Left ventricle myocardium superior (tissue), 1 donor: Measurements from ENCODE around the gene NTN3. TPM values are rescaled to one million over a fixed set of nuclear protein-coding genes. Genes with fewer than 3 reads are reported as not detected.

ENCODE experiments used
- ATAC-seq: fragments of 200-7000 bp; cut with Tn5 transposase; one replicate; pipeline ENCODE4 v1.9.1; 2020; ENCODE audit warnings: mild to moderate bottlenecking, moderate library complexity
- DNase-seq: peaks from one replicate; pipeline ENCODE4 v3.0.0-alpha.2; 2020
- intact Hi-C: fragments of 100-400 bp; cut with micrococcal nuclease; formaldehyde crosslinking; loops from one replicate; pipeline ENCODE4 v1.11.0; 2022
- total RNA-seq: library from RNA; stranded (reverse); fragmentation: NEBNext Ultra II Directional; extraction: Animal tissue kit (Norgen Biotek cat#: 25700); gene quantifications from one replicate; pipeline ENCODE4 v1.2.1, GENCODE V29; 2021
- donor health status: DM: no; HTN: yes; CAD: no; lungs with severe emphysema.

NTN3 gene
- total RNA-seq, 1 donor from 2014 or later, result 0.52 TPM

DNA sequence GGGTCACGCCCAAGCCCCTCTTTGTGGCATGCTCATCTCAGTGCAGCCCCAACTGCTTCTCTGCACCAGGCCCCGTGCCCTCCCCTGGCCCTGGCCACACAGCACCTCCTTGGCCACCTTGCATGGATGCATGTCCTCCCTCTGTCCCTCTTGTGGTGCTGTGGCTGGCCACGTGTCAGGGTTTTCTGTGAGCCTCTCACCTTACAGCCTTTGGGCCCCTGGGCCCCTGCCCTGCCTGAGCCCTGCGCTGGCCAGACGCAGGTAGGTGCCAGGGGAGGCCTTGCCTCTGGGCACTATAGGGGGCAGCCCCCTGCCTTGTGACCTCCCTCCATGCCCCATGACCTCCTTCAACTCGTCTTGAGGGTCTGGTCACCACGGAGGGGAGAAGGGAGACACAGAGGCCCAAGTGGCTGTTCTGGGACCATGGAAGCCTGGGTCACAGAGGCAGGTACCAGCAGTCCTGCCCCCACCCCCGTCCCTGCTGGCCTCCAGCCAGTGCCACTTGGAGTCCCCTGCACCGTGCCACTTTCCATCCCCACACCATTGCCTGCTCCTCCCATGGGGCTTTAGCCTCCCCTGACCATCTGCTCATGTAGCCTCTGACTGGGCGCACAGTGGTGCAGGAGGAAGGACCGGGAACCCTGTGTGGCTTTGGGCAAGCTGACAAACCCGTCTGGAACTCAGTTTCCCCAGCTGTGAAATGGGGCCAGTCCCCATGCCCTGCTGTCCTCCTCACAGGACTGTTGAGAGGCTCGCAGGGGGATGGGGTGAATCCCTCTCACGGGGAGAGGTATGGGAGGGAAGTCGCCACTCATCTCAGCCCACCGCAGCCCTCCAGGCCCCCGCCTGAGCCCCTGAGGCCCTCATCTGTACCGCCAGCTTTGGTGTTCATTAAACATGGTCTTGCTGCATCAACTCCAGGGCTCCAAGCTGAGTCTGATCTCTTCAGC, 31.1 kb downstream of the NTN3 start:
- intact Hi-C loops, result no loop called here
- DNase-seq, result peak; percentile 28
- no peak for ATAC-seq

DNA sequence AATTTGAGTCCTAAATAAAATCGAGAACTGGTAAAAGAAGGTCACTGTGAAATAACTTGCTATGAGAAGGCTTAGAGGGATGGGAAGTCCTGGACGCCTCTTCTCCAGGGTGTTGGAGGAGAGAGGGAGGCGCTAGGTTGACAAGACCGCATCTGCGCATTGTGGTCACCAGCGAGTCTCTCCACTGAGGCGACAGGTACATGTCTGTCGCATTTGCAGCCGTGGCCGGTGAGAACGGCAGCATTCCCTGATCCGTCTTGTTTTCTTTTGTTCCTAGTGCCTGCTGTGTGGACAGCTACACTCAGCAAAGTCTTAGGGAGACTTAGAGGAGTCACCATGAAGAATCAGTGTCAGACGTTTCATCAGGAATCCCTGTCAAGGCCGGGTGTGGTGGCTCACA, 34.6 kb downstream of the NTN3 start:
- no peak for DNase-seq
- intact Hi-C loops, result no loop called here

DNA sequence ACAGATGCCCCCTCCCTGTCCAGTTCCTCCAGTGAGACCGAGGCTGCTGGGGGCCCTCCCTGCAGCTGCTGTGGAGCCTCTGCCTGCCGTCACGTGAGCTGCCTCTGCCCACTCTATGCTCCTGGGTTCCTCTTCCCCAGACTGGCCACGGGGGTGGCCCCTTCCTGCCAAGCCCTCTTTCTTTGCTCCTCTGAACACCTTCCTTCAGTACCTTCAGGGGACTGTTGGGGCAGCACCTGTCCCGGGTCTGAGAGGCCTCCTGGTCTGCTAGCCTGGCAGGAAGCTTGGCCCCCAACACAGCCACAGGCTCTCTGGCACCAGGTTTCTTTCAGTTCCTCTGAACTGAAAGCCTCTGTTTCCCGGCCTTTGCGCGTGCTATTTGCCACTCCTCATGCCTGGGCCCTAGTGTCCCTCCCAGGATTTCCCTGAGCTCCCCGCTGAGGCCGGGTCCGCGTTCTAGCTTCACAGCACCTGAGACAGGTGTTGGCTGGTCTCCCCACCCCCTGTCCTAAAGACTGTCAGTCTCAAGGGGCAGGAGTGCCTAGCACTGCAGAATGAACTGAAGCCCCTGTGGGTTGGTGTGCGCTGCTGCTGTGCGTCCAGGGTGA, 36.1 kb downstream of the NTN3 start:
- intact Hi-C loops, result no loop called here
- DNase-seq, result peak; percentile 67
- peak; percentile 52 for ATAC-seq

More for the DNA sequence above, 34.6 kb downstream of the NTN3 start:
- no peak for ATAC-seq

DNA sequence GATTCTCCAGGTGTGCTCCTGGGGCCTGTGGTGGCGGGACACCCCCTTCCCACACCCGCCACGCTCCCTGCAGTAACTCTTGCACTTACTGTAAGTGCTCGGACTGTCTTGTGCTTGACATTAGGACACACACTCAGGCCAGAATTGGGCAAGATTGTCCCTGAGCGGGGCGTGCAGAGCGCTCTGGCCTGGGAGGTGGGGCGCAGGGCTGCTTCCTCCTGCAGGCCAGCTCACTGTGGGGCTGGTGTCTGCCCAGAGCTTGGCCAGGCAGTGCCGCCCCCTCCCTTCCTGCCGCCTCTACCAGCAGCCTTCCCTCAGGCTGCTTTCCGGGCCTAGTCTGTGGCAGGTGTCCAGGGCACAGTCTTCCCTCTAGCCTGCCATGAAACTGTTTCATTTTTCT, 36.6 kb downstream of the NTN3 start:
- intact Hi-C loops, result no loop called here
- peak; percentile 62 for ATAC-seq
- DNase-seq, result peak; percentile 74

DNA sequence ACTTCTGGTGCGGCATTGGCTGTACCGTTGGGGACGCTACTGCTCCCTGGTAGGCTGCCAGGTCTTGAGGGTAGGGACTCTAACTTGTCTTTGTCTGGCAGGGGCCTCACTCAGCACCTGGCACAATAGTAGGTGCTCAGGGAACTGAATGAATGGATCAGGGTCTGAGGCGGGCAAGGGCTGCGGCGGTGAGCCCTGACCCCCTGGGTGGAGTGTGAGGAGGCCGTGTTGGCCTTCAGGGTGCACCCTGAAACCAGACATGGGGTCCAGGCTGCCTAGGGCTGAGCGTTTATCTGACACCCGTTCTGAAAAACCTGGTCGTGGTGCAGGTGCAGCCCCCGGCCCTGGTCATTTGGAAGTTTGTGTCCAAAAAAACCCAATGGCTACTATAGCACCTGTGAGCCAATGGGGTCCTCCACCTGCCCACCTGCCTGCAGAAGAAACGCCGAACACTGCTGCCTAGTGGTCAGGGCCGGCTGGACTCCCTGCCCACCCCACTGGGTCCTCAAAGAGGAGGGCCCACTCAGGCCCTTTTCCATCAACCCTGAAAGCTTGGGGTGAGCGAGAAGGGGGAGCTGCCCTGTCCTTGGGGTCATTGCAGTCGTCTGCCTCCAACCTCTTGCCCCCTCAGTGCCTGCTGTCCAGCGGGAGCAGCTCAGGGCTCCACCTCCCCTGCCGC, 37.8 kb downstream of the NTN3 start:
- ATAC-seq (no peak), DNase-seq (no peak)
- intact Hi-C loops, result no loop called here

DNA sequence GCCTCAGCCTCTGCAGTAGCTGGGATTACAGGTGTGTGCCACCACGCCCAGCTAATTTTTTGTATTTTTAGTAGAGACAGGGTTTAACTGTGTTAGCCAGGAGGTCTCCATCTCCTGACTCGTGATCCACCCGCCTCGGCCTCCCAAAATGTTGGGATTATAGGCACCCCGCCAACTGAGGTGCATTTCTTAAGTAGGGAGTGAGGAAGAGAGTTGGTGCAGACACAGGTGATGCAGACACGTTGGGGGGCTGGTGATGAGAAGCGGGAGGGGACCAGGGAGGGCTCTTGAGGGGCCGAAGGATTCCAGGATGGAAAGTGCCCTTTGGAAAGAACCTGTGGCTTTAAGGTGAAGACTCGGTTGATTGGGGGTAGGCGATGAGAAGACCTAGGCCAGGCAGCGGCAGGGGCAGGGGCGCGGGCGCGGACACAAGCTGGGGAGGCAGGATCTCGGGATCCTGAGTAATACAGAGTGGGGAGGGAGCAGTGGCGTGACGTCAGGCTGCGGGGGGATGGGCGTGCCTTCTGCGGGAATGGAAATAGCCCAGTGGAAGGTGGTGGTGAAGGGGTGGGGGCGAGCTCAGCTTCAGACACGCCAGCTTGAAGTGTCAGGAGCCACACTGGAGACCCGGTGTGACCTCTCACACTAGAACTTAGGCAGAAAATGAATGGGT, 40.2 kb downstream of the NTN3 start:
- DNase-seq (peak; percentile 77), ATAC-seq (no peak)
- intact Hi-C loops, result no loop called here

DNA sequence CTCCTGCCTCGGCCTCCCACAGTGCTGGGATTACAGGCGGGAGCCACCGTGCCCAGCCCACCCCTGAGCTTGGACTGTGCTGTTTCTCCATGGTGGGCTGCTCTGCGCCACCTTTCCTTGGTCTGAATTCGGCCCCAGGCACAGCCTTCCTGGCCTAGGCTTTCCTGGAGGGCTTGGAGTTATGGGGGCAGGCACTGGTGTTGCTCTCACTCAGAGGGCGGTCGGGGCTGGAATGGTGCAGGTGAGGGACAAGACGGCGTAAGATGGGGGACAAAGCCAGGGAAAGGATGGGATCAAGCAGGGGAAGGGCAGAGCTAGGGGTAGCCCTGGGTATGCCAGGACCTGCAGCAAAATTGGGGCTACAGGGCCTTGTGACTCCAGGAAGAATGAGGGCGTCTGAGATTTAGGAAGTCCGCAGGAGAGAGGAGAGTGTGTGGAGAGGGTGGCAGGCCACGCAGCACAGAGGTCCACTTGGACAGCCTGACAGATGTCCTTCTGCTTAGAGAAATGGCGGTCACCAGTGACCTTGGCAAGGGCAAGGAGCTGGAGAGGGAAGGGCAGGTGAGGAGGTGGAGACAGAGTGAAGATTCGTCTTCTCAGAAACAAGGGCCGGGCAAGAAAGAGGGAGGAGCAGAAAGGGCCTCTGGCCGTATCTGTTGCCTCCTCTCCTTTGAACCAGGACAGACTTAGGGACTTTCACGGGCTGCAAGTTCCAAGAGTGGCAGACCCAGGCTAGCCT, 41.1 kb downstream of the NTN3 start:
- DNase-seq (no peak), ATAC-seq (no peak)
- intact Hi-C loops, result no loop called here

DNA sequence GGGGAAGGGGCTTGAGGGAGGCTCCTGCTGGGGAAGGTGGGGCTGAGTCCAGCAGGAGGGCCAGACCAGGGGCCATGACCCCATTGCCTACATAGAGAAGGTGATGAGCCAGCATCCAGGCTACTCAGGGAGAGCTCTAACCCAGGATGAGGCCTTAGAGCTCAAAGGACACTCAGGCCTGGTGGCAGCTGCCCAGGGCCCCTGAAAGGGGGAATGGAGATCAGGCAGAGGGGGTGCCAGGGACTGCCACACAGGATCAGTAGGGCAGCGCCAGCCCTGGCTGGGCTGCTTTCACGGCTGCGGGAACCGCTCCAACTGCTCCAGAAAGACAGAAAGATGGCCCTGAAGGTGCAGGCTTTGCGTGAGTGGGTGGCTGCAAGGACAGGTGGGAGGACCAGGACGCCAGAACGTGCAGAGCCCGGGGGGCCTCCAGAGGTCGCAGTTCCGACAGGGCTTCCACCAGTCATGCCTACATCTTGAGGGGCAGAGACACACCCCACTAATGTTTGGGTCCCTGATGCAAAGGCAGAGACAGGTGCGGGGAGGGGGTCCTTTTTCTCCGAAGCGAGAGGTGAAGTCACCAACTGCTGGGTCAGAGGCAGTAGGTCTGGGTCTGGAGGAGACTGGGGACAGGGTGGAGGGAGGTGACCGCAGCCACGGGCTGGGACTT, 41.8 kb downstream of the NTN3 start:
- no peak for ATAC-seq
- intact Hi-C loops, result no loop called here
- no peak for DNase-seq

DNA sequence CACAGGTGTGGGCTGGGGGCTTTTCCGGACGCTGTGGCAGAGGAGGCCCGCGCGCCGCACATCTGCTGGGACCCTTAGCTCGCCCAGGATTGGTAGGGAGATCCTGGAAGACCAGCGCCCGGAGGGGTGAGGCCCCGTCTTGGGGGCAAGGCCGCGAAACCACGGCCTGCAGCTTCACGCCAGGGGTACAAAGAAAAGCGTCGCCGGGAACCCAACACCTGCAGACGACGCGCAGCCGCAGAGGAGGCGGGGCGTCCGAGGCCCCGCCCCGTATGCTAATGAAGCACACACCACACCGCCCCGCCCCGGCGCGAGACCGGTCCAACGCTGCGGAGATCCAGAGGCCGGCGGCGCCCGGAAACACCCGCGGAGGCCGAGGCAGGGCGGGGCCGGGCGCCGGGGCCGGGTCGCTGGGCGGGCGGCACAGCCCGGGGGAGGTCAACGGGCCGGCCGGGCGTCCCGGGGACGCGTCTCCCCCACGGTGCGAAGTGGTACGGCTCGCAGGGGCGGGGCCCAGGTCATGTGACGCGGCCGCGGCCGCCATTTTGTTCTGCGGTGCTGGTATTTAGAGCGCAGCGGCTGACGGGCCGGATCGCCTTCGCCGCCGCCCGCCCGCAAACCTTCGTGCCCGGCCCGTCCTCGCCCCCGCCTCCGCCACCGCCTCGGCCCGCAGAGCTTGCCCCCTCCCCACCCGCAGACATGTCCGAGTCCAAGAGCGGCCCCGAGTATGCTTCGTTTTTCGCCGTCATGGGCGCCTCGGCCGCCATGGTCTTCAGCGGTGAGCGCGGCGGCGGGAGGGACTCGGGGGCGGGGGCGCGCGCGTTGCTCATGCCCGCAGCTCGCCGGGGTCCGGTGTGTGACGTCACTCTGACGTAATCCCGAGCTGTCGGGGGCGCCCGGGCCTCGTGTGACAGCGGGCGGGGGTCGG, 42.6 kb downstream of the NTN3 start, which contains the start of gene ATP6V0C:
Gene ATP6V0C, plus strand, starts transcription at position 548 of the 928 bp plus-strand sequence. Its CDS starts 152 bp downstream, at position 700.
- DNase-seq, result peak; percentile 98
- intact Hi-C loops, result no loop called here
- ATAC-seq, result peak; percentile 89

DNA sequence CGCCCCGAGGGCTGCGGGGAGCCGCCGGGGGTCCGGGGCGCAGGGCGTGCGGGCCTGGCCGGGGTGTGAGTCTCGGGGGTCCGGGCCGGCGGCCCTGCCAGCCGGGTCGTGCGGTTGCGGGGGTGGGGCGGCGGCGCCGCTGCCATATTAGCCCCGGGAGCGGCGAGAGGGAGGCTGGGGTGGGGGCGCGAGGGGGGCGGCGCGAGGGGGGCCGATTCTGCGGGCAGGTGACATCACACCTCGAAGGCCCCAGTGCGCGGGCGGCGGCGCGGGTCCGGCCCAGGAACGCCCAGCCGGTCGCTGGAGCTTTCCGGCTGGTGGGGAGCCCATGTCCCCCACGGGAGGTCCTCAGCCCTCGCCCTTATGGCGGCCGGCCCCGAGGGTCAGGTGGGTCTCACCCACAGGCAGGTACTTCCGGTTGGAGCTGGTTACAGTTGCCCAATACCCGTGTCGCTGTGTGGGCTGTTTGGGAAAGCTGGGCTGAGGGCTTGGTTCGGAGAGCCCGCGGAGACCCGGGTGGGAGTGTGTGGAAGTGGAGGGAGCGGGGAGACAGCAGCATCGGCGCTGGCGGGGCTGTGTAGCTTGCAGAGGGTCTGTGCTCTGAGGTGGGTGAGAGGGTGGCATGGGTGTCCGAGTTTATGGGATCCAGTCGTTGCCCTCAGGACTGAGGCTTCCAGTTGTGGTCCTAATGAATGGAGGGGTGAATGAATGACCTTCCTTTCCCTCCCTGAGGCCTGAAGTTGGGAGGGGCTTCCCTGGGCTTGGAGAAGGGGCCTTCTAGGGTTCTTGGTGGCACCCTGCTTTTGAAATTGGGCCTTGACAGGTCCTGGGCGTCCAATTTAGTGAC, 43.5 kb downstream of the NTN3 start:
- intact Hi-C loops, result no loop called here
- ATAC-seq (no peak), DNase-seq (no peak)

DNA sequence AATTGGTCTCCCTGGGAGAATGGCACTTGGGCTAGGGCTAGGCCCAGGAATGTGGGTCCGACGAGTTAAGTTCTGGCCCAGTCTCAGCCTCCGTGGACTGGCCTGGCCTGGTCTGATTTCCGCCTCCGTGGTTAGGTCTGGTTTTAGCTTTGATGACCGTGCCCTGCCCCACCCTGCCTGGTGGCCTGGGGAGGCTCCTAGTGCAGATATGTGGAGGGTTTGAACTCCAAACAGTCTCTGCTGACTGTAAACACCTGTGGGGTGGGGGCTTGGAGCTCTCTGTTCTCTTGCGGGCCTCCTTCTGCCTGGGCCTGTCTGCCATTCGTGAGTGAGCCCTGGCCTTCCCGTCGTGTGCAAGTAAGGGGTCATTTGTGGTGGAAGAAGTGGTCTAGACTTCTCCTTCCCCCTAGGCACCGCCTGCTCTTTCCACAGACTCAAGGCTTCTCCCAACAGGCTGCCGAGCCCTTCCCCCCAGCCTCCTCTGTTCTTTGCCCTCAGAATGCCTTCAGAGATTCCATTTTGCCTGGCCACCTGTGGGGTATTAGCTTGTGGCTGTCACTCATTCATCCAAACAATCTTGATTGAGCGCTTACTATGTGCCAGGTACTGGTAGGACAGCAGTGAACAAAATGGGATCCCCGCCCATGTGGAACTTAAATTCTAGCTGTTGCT, 44.2 kb downstream of the NTN3 start:
- ATAC-seq (no peak), DNase-seq (no peak)
- intact Hi-C loops, result no loop called here

DNA sequence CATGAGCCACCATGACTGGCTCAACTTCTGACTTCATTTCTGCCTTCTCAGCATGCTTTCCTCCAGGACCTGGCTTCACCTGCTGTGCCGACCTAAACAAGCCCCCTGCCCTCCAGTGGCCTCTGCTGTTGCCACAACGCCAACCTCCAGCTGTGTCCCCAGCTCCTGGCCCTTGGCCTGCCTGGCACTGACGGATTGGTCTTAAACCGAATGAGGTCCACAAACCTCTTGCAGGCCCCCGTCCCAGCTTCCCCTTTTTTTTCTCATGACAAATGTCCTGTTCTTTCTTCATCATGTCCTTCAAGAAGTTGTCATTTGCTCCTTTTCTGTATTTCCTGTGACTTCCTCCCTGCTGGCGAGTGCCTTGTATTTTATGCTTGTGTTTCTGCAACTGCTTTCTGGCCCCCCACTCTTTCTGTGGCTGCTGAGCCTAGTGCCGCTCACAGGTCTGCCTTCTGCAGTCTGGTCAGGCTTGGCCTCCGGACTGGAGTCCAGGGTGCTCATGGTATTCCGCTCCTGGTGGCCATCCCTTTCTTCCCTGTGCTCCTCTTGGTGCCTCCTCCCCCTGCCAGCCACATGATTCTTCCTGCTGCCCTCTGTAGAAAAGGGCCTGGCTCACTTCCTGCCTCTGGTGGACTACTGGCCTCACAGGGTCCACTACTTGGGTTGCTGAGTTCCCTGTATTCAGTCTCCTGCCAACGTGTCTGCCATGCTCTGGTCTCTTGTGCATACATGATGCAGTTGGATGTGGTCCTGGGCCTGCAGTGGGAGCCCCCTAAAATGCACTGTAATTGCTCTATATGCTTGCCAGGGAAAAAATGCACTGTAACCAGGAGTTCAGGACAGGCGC, 45.5 kb downstream of the NTN3 start:
- DNase-seq, result no peak
- no peak for ATAC-seq
- intact Hi-C loops, result no loop called here

DNA sequence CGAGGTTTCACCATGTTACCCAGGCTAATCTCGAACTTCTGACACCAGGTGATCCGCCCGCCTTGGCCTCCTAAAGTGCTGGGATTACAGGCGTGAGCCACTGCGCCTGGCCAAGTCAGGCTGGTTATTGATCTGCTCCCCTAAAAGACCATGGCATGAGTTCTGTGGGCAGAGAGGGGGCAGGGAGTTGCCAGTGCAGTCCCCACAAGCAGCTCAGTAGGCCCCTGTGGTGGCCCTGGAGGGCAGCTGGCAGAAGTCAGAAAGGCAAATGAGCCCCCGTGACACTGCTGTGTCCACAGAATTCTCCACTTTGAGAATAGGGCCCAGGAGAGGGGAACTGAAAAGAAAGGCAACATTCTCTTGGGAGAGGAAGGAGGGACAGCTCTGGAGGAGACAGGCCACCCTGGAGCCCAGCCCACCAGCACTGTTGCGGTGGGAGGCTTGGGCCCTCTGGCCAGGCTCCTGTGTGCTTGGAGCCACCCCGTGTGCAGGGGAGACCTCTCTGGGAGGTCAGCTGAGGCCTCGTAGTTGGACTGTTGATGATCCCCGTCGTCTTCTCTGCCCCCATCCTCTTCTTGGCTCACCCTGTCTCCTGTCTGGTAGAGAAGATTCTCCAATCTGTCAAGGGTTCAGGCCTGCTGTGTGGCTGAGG, 47.0 kb downstream of the NTN3 start:
- DNase-seq (no peak), ATAC-seq (no peak)
- intact Hi-C loops, result no loop called here
